ENCODE data around the gene WNT1. TPM values are rescaled to one million over a fixed set of nuclear protein-coding genes. Genes with fewer than 3 reads are reported as not detected.

The WNT1 gene
- total RNA-seq (not detected), polyA plus RNA-seq (not detected)

- H3K4me1 ChIP-seq (ENCODE audit: insufficient read depth) = no peaks in the 10 kb centered on the region
- DNase-seq (ENCODE audit: extremely low spot score) = no peak
- H3K4me3 ChIP-seq (ENCODE audit: low read depth, low read length) = peak within 1 kb of the TSS; percentile 24
- no peak within 1 kb of the TSS for H3K27ac ChIP-seq (ENCODE audit: low read depth)
- H3K36me3 ChIP-seq (ENCODE audit: insufficient read depth) = no peaks in the 10 kb centered on the region
- WGBS = 1% methylated on average over 45 of the region's 45 CpGs
These were observed at the start of gene WNT1 for GRCh38 chr12:48978291-48978740. WNT1 (plus strand) TSS chr12:48978322; CDS start chr12:48978651, 329 bp downstream.

DNA sequence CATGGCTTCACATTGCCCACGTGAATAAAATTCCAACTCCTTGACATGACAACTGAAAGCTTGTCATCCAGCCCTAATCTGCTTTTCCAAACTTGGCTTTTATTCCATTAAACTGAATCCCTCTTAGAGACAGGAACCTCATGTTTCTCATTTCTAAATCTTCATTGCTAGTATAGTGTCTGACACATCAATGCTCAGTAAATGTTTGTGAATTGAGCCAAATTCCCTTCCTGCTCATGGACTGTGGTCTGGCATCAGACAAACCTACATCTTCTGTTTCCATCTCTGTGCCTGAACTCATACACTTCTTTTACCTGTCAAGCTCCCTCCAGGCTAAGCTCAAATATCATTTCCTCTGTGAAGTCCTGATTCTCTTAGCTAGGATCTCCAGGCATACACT is 48.6 kb upstream of the WNT1 start:
- Histone ChIP-seq H3K4me3 (ENCODE audit: low read depth, low read length) (no peak overlapping the region), H3K4me1 (ENCODE audit: insufficient read depth) (no peaks in the 10 kb centered on the region), H3K36me3 (ENCODE audit: insufficient read depth) (no peaks in the 10 kb centered on the region), H3K27ac (ENCODE audit: low read depth) (no peak overlapping the region)
- whole genome bisulfite sequencing = 77% methylated on average over 1 of the region's 1 CpG
- DNase-seq (ENCODE audit: extremely low spot score) = no peak

DNA sequence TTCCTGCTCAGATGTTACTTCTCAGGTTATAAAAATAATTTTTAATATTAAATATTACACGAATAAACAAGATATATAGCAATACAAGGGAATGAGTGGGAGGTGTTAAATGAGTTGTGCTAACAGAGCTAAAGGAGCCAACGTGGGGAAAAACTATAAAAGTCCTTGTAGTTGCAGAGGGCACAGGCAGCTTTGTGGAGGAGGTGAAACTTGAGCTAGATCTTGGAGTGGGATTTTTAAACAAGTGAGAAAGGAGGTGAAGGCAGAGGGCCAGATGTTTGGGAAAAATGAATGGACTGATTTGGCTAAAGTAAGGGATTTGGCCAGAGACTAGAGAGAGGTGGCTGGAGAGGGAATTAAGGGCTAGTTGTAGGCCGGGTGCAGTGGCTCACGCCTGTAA is 47.6 kb upstream of the WNT1 start:
- Histone ChIP-seq H3K27ac (ENCODE audit: low read depth) (no peak overlapping the region), H3K4me1 (ENCODE audit: insufficient read depth) (no peaks in the 10 kb centered on the region), H3K36me3 (ENCODE audit: insufficient read depth) (no peaks in the 10 kb centered on the region), H3K4me3 (ENCODE audit: low read depth, low read length) (no peak overlapping the region)
- DNase-seq (ENCODE audit: extremely low spot score) = no peak
- 84% methylated on average over 4 of the region's 4 CpGs for WGBS

- no peak for DNase-seq (ENCODE audit: extremely low spot score)
- Histone ChIP-seq H3K27ac (ENCODE audit: low read depth) (no peak overlapping the region), H3K4me1 (ENCODE audit: insufficient read depth) (no peaks in the 10 kb centered on the region), H3K4me3 (ENCODE audit: low read depth, low read length) (no peak overlapping the region), H3K36me3 (ENCODE audit: insufficient read depth) (peaks cover 2% of the 10 kb centered on the region)
- WGBS = 86% methylated on average over 2 of the region's 2 CpGs
These were observed 45.2 kb upstream of the WNT1 start for GRCh38 chr12:48932878-48933277.

DNA sequence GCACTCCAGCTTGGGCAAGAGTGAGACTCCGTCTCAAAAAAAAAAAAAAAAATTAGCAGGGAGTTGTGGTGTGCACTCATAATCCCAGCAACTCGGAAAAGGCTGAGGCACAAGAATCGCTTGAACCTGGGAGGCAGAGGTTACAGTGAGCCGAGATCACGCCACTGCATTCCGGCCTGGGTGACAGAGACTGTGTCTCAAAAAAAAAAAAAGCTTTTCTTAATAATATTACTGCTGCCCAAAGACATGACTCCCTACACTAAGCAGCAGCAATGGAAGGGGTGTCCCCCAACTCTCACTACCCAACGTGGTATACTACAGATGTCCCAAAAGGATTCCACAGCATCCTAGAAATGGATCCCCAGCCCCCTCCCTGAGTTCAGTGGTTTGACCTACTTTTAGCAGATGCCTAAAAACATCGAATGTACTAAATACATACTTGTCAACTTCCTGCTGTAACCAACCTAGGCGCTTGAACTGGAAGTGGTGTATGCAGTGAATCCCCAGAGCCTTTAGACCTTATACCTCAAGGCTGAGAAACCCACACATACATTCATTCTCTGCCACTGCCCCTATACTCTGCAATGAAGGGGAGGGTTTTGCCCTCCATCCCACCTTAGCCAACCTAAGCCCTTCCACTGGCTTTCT is 44.3 kb upstream of the WNT1 start:
- Histone ChIP-seq H3K27ac (ENCODE audit: low read depth) (no peak overlapping the region), H3K4me1 (ENCODE audit: insufficient read depth) (no peaks in the 10 kb centered on the region), H3K36me3 (ENCODE audit: insufficient read depth) (peaks cover 2% of the 10 kb centered on the region), H3K4me3 (ENCODE audit: low read depth, low read length) (no peak overlapping the region)
- no peak for DNase-seq (ENCODE audit: extremely low spot score)
- 86% methylated on average over 9 of the region's 9 CpGs for WGBS

GRCh38 chr12:48934312-48934706 is 43.8 kb upstream of the WNT1 start:
- H3K4me1 ChIP-seq (ENCODE audit: insufficient read depth) = no peaks in the 10 kb centered on the region
- WGBS = 96% methylated on average over 1 of the region's 1 CpG
- no peak for DNase-seq (ENCODE audit: extremely low spot score)
- H3K4me3 ChIP-seq (ENCODE audit: low read depth, low read length) = no peak overlapping the region
- H3K27ac ChIP-seq (ENCODE audit: low read depth) = no peak overlapping the region
- H3K36me3 ChIP-seq (ENCODE audit: insufficient read depth) = peaks cover 2% of the 10 kb centered on the region

GRCh38 chr12:48936379-48936979 is 41.6 kb upstream of the WNT1 start:
- Histone ChIP-seq H3K4me1 (ENCODE audit: insufficient read depth) (no peaks in the 10 kb centered on the region), H3K36me3 (ENCODE audit: insufficient read depth) (peaks cover 2% of the 10 kb centered on the region), H3K4me3 (ENCODE audit: low read depth, low read length) (no peak overlapping the region), H3K27ac (ENCODE audit: low read depth) (no peak overlapping the region)
- no peak for DNase-seq (ENCODE audit: extremely low spot score)

GRCh38 chr12:48937170-48937569 is 41.0 kb upstream of the WNT1 start:
- peaks cover 2% of the 10 kb centered on the region for H3K36me3 ChIP-seq (ENCODE audit: insufficient read depth)
- H3K4me3 ChIP-seq (ENCODE audit: low read depth, low read length) = no peak overlapping the region
- no peaks in the 10 kb centered on the region for H3K4me1 ChIP-seq (ENCODE audit: insufficient read depth)
- 83% methylated on average over 6 of the region's 6 CpGs for WGBS
- no peak for DNase-seq (ENCODE audit: extremely low spot score)
- no peak overlapping the region for H3K27ac ChIP-seq (ENCODE audit: low read depth)

DNA sequence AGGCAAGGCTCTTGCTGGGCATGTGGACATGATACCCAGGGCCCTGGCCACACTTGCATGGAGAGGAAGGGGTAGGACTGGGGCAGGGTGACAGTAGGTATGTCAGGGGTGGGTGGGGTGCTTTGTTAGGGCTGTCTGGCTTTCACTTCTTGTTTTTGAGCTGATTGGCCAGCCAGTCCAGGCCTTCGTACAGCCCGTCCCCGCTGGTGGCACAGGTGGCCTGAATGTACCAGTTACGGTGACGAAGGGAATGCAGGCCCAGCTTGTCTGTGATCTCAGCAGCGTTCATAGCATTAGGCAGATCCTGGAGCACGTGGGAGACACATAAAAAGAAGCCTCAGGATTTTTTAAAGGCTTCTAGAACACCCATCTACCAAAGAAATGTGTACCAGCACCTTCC is 39.3 kb upstream of the WNT1 start:
- Histone ChIP-seq H3K27ac (ENCODE audit: low read depth) (no peak overlapping the region), H3K4me3 (ENCODE audit: low read depth, low read length) (no peak overlapping the region), H3K36me3 (ENCODE audit: insufficient read depth) (peaks cover 2% of the 10 kb centered on the region), H3K4me1 (ENCODE audit: insufficient read depth) (no peaks in the 10 kb centered on the region)
- no peak for DNase-seq (ENCODE audit: extremely low spot score)
- WGBS = 89% methylated on average over 7 of the region's 7 CpGs

- H3K36me3 ChIP-seq (ENCODE audit: insufficient read depth) = peaks cover 2% of the 10 kb centered on the region
- no peaks in the 10 kb centered on the region for H3K4me1 ChIP-seq (ENCODE audit: insufficient read depth)
- no peak overlapping the region for H3K27ac ChIP-seq (ENCODE audit: low read depth)
- H3K4me3 ChIP-seq (ENCODE audit: low read depth, low read length) = no peak overlapping the region
- WGBS = 83% methylated on average over 3 of the region's 3 CpGs
- DNase-seq (ENCODE audit: extremely low spot score) = no peak
These were observed 37.9 kb upstream of the WNT1 start for GRCh38 chr12:48940181-48940580.

- no peak overlapping the region for H3K4me3 ChIP-seq (ENCODE audit: low read depth, low read length)
- peaks cover 2% of the 10 kb centered on the region for H3K36me3 ChIP-seq (ENCODE audit: insufficient read depth)
- no peak overlapping the region for H3K27ac ChIP-seq (ENCODE audit: low read depth)
- no peaks in the 10 kb centered on the region for H3K4me1 ChIP-seq (ENCODE audit: insufficient read depth)
- no peak for DNase-seq (ENCODE audit: extremely low spot score)
- 90% methylated on average over 4 of the region's 4 CpGs for WGBS
These were observed 34.9 kb upstream of the WNT1 start for GRCh38 chr12:48943221-48943620.

DNA sequence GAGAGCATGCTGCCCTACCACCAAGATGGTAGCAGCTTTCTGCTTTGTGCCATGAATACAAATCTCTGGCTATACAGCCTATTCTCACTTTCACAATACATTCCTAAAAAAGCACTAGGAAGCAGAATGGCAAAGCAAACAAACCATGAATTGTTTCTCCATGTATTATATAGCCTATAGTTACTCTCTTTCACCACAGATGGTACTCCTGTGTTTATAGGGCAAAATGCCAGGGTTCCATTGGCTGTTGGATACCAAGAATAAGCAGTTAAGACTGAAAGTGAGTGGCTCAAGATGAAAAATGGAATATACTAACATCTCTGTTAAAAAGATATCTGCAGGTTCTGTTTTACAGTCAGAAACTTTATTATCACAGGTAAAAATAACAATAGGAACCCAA is 31.9 kb upstream of the WNT1 start:
- Histone ChIP-seq H3K4me3 (ENCODE audit: low read depth, low read length) (no peak overlapping the region), H3K27ac (ENCODE audit: low read depth) (no peak overlapping the region), H3K4me1 (ENCODE audit: insufficient read depth) (no peaks in the 10 kb centered on the region), H3K36me3 (ENCODE audit: insufficient read depth) (peaks cover 2% of the 10 kb centered on the region)
- no peak for DNase-seq (ENCODE audit: extremely low spot score)

DNA sequence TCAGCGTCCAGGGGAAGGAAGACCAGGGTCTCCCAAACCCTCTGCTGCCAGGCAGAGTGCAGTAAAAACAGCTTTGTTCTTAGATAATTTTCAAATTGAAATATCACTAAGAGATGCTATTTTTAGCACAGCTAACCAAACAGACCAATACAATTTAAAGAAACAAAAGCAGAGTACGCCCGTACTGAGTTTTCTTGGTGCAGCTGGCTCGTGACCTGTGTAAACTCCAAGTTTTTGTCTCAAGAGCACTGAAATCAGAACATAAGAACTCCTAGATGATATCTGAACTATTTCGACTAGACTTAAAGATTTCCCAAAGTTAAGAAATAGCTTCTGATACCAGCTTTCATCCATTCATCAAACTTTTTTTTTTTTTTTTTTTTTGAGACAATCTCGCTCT is 31.2 kb upstream of the WNT1 start:
- no peak for DNase-seq (ENCODE audit: extremely low spot score)
- no peaks in the 10 kb centered on the region for H3K4me1 ChIP-seq (ENCODE audit: insufficient read depth)
- no peak overlapping the region for H3K4me3 ChIP-seq (ENCODE audit: low read depth, low read length)
- peaks cover 2% of the 10 kb centered on the region for H3K36me3 ChIP-seq (ENCODE audit: insufficient read depth)
- no peak overlapping the region for H3K27ac ChIP-seq (ENCODE audit: low read depth)
- 79% methylated on average over 6 of the region's 6 CpGs for WGBS

DNA sequence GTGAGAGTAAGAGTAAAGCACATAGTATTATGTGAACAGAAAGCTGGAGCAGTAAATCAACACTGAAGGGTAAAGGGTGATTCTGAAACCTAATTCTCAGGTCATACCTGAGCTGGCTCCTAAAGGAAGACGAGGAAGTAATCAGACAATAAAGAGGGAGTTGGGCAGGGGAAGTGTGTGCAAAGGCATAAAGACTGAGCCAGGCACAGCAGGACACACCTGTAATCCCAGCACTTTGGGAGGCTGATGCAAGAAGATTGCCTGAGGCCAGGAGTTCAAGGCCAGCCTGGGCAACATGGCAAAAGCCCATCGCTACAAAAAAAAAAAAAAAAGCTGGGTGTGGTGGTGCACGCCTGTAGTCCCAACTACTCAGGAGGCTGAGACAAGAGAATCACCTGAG is 30.4 kb upstream of the WNT1 start:
- DNase-seq (ENCODE audit: extremely low spot score) = no peak
- WGBS = 91% methylated on average over 3 of the region's 3 CpGs
- H3K27ac ChIP-seq (ENCODE audit: low read depth) = no peak overlapping the region
- H3K4me3 ChIP-seq (ENCODE audit: low read depth, low read length) = no peak overlapping the region
- peaks cover 2% of the 10 kb centered on the region for H3K36me3 ChIP-seq (ENCODE audit: insufficient read depth)
- H3K4me1 ChIP-seq (ENCODE audit: insufficient read depth) = no peaks in the 10 kb centered on the region
